ENCODE data around the gene TMED9.
"Not testable (repeated sequence)": the region's sequence is repeated elsewhere in the genome, so short reads cannot be mapped to it uniquely, and the experiment has no call there.

The TMED9 gene

DNA sequence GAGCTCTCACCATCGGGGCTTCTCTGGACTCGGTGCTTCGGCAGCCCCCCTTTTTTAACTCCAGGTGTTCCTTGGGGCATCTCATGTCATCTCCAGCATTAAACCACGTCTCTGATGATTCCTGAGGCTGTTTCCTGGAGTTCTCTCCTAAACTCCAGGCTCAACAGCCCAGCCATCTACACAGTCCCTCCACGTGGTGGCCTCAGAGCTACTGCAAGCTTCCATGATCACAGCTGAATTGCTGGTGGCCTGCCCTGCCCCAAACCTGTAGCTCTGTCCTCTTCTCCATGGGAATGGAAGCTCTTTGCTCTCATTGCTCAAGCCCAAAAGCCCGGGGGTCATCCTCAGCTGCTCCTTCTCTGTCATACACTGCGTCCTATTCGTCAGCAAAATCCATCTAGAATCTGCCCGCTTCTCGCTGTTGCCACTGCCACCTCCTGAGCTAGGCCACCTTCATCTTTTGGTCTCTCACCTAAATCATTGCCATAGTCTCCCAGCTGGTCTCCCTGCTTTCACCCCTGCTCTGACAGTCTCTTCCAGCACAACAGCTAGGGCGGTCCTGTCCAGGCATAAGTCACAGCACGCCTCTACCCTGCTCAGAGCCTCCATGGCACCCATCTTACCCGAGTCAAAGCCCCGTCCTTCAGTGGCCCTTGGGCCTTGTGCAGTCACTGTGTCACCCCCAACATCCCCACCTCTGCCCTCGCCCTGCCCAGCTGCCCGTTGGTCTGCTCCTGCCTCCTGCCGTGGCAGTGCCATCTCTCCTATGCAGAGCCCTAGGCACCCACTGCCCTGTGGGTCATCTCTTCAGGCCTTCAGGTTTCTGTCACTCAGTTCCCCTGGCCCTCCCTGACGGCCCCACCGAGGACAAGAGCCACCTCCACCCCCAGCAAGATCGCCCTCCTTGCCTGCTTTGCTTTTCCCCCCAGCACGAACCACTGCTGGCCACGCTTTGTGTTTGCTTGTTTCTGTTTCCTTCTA is 14.4 kb downstream of the TMED9 start:
- DNase-seq (ENCODE audit: low read depth) = no peak

DNA sequence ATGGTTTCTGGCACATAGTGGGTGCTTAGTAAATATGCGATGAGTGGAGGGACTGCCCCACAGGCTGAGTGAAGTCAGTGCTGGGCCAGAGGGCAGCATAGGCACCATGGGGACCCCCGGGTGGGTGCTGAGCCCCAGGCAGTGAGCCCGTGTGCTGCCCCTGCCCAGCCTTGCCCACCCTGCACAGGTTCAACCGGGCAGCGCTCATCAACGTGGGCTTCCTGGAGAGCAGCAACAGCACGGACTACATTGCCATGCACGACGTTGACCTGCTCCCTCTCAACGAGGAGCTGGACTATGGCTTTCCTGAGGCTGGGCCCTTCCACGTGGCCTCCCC is 15.1 kb downstream of the TMED9 start:
- DNase-seq (ENCODE audit: low read depth) = no peak

DNA sequence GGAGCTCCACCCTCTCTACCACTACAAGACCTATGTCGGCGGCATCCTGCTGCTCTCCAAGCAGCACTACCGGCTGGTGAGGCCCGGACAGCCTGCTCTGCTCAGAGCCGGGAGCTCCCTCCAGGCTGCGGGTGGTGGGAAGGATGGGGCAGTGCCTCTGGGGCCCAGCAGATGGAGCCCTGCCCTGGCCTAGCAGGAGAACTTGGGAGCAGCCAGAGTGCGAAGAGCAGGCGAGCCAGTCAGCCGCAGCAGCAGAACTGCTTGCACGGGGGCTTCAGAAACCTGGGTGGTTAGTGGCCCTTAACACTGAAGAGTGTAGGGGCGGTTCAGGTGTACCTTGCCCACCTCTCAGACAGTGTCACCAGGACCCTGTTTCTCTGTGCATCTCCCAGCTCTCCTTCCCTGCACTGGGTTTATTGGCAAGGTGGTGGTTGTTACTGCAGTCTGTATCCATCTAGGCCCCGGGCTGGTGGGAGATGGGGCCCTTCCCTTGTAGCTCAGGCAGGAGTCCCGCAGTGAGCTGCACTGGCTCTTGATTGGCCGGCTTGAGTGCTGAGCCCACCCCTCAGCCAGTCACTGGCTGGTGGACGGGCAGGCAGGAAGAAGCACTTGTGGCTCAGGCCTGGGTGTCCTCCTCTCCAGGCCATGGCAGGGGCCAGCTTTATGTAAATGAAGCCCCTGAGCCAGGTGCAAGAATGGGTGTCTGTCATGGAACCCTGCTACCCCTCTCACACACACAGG is 15.6 kb downstream of the TMED9 start:
- no peak for DNase-seq (ENCODE audit: low read depth)

DNA sequence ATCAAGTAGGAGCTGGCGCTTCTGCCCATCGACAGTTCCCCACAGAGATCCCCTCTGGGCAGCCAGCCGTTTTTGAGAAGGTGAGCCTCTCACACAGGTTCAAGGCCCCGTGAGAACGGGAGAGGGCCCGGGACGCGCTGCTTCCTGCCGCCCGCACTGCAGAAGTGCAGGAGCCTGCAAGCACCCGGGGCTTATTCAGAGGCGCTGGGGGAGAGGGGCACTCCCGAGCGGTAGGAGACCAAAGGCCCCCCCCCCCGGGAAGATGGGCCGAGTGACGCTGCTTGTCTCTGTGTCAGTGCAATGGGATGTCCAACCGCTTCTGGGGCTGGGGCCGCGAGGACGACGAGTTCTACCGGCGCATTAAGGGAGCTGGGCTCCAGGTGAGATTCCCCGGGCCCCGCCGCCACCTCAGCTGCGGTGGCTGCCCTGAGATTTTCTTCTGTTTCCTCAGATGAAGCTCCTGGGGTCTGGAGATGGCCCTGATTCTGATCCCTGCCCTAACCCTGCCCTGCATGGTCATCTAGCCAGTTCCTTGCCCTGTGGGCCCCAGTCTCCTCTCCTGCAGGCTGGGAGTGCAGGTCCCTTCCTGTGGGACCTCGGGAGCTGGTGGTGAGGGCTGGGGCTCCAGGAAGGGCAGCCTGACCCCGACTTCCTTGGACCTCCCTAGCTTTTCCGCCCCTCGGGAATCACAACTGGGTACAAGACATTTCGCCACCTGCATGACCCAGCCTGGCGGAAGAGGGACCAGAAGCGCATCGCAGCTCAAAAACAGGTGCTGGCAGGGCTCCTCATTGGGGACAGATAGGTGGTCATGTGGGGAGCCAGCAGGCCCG is 16.5 kb downstream of the TMED9 start:
- no peak for DNase-seq (ENCODE audit: low read depth)

DNA sequence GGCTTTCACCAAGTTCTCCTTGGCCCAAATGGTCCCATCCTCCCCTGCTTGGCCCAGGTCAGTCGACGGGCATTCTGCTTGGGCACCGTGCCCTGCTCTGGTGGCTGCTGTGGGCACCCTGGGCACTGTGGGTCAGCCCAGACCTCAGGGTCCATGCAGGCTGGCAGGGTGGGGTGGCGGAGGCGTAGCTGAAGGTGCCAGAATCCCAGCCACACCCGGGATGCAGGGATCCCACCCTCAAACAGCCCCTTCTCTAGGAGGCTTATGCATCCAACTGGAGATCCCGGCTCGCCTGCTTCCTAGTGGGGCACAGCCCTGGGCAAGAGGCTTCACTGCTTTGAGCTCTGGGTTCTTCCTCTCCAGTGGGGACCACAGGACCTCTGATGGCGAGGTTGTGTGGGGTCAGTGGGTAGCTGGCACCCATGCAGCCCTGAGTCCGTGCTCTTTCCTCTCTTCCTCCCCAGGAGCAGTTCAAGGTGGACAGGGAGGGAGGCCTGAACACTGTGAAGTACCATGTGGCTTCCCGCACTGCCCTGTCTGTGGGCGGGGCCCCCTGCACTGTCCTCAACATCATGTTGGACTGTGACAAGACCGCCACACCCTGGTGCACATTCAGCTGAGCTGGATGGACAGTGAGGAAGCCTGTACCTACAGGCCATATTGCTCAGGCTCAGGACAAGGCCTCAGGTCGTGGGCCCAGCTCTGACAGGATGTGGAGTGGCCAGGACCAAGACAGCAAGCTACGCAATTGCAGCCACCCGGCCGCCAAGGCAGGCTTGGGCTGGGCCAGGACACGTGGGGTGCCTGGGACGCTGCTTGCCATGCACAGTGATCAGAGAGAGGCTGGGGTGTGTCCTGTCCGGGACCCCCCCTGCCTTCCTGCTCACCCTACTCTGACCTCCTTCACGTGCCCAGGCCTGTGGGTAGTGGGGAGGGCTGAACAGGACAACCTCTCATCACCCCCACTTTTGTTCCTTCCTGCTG is 17.4 kb downstream of the TMED9 start:
- no peak for DNase-seq (ENCODE audit: low read depth)

DNA sequence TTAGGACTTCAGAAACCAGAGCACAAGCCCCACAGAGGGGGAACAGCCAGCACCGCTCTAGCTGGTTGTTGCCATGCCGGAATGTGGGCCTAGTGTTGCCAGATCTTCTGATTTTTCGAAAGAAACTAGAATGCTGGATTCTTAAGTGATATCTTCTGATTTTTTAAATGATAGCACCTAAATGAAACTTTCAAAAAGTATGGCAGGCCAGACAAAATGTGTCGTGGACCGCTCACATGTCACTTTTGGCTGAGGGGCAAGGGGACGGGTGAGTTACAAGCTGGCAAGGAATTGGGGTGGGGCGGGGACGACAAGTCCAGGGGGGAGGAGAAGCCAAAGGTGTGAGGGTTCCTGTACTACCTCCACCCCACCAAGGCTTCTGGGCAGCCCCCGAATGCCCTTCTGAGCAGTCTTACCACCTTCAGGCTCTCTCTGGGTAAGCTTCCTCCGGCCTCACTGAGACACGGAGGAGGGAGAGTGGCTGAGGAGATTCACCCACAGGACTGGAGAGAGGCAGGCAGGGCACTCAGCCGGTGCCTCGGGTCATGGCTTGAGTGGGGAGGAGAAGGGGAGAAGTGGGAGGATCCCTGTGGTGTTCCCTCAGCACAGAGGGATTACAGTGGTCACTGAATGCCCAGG is 18.2 kb downstream of the TMED9 start:
- no peak for DNase-seq (ENCODE audit: low read depth)

DNA sequence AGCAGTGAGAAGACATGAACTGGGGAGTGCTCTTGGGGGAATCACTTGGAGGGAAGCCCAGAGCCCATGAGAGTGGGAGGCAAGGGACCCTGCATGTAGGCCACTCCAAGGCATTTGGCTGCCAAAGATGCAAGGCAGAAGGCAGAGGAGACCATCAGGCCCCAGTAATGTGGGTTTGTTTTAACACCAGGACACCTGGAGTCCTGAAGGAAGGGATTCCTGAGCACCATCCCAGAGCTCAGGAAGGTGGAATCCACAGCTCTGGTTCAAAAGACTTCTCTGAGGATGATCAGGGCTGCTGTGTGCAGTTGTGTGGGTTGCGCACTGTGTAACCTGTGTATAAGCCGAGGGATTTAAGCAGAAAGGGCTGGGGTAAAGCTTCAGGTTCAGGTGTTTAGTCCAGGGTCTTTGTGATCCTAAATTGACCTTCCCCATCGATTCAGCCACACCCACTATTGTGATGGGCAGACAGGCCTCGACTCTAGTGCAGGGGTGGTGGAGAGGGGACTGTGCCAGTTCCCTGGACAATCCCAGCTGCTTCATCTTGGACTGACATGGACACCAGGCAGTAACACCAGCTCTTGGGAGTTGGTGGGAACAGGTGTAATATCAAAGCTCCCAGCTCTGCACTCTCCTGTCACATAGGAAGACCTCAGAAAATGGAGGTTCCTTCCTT is 18.9 kb downstream of the TMED9 start:
- no peak for DNase-seq (ENCODE audit: low read depth)

DNA sequence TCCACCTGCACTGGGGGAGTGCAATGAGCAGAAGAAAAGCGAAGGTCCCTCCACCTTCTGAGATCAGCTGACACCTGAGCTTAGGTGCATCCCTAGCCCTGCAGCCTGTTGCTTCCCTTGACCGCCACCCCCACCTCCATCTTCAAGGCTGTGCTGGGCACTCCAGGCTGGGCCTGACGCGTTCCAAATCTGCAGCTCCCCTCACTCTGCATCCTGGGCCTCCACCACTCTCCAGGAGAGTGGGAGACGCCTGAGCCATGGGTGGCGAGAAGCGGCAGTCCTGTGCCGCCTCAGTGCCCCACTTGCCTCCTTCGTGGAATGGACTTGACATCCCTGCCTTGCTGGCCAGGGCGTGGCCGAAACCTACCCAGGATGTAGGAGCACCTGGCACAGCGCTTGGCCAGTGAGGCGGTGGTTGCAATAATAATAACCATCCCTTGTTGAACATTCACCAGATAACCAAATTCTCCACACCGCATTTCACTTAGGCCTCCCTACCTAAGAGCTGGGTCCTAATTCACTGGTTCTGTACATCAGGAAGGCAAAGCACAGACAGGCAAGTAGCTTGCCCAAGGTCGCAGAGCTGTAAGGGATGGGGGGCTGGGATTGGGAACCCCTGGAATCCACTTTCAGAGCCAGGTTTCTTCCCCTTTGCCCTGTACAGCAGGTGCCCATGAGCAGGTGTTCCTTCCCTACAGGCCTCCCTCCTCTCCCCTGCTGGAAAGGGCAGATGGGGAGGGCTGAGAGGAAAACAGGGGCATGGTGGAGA is 19.6 kb downstream of the TMED9 start:
- DNase-seq (ENCODE audit: low read depth) = no peak

DNA sequence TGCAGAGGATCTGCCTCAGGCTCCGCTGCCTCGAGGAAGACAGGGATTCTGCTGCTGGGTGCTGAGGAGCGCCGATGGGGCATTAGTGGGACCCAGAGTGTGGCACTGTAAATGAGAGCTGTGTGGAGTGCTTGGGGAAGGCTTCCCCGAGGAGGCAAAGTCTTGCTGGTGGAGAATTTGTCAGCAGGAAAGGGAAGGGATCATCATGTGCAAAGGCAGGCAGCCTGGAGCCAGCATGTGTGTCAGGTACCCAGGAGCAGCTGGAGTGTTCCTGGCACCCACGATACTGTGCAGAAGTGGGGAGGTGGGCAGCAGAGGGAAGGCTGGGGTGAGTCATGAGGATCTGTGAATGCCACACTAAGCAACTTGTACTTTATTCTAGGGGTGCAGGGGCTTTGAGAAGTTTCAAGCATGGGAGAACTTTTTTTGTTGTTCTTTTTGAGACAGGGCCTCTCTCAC is 20.2 kb downstream of the TMED9 start:
- DNase-seq (ENCODE audit: low read depth) = no peak

DNA sequence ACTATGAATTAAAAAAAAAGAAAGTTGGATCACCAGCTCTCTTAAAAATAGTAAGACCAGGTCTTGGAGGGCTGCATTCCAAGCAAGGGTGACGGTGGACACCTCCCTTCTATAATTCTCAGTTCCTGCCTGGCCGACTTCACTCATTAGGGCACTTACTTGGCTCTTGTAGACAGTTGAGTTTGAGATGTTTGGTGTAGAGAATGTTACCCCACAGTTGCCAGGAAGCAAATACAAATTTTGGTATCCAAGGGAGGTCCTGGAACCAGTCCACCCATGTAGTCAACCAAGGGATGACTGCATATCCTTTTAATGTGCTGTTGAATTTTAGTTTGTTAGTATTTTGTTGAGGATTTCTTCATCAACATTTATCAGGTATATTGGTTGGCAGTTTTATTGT is 28.6 kb downstream of the TMED9 start:
- DNase-seq (ENCODE audit: low read depth) = no peak

DNA sequence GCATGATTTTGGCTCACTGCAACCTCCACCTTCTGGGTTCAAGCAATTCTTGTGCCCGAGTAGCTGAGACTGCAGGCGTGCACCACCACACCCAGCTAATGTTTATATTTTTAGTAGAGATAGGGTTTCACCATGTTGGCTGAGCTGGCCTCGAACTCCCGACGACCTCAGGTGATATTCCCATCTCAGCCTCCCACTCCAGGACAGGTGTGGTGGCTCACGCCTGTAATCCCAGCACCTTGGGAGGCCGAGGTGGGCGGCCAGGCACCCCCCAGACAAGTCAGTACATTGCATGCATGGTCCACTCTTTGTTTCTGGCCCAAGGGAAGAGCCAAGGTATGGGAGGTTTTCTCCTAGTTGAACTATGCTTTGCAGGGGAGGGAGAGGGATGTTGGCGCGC is 32.2 kb downstream of the TMED9 start:
- DNase-seq (ENCODE audit: low read depth) = not testable (repeated sequence)

DNA sequence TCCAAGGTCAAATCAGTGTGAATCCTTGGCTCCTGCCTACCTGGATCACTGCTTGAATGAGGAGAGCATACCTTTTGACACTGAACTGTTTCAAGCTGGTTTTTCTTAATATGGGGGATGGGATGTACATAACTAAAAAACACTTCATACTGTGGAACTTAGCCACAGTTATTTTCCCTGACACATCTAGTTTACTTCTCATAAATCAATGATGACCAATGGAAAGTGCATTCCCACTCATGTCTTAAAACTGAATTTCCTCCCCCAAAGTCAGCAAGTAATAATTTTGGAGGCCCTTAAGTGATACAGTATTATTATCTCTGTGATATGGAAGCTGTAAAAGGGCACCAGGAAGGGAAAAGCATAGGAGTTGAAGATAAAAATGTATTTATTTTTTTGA is 38.2 kb downstream of the TMED9 start:
- DNase-seq (ENCODE audit: low read depth) = not testable (repeated sequence)

DNA sequence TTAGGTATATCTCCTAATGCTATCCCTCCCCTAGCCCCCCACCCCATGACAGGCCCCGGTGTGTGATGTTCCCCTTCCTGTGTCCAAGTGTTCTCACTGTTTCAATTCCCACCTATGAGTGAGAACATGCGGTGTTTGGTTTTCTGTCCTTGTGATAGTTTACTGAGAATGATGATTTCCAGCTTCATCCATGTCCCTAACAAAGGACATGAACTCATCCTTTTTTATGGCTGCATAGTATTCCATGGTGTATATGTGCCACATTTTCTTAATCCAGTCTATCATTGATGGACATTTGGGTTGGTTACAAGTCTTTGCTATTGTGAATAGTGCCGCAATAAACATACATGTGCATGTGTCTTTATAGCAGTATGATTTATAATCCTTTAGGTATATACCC is 42.9 kb downstream of the TMED9 start:
- not testable (repeated sequence) for DNase-seq (ENCODE audit: low read depth)

DNA sequence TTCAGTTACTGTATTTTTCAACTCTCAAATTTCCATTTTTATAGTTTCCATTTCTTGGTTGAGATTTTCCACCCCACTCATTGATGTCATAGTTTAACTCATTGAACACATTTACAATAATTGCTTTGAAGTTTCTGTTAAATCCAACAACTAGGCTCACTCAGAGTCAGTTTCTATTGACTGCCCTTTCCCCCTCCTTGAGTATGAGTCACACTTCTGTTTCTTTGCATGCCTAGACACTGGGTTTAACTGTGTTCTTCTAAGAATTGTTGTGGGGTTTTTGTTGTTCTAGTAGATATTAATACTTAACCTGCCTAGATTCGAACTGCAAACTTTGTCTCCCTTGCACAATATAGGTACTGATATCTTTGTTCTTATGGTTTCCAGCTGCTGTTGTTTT is 53.5 kb downstream of the TMED9 start:
- not testable (repeated sequence) for DNase-seq (ENCODE audit: low read depth)
